Activated naive CD4-positive, alpha-beta T cell treated with anti-CD3 and anti-CD28 coated beads, Interleukin-2, amount 50 U/mL, for 16 hours (primary cell): ENCODE measurements around the gene POTEB.
"Not testable (repeated sequence)": the region's sequence is repeated elsewhere in the genome, so short reads cannot be mapped to it uniquely, and the experiment has no call there.

Experiments
- DNase-seq: peaks from one replicate; pipeline ENCODE4 v3.0.0-alpha.2; 2020

Gene POTEB

DNA sequence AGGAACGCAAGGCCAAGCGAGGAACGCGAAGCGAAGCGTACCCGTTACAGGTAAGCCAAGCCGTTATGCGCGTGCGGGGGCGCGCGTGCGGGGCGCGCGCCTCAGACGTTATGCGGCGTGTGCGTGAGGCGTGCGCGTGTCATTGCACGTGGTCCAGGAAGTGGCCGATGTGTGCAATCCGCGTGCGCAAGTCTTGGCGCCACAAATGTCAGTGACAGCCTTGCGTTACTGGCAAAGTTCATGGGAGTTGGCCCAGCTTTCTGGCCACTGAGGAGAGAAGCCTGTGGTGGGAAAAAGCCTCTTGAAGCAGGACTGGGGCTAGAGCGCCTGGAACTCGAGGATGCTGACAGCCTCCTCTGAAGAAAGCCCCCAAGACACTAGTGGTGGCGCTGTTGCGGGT is at the start of gene POTEB:
Gene POTEB (minus strand): TSS at position 101 of the 400 bp plus-strand sequence. CDS start 489 bp downstream, outside the sequence.
- not testable (repeated sequence) for DNase-seq

DNA sequence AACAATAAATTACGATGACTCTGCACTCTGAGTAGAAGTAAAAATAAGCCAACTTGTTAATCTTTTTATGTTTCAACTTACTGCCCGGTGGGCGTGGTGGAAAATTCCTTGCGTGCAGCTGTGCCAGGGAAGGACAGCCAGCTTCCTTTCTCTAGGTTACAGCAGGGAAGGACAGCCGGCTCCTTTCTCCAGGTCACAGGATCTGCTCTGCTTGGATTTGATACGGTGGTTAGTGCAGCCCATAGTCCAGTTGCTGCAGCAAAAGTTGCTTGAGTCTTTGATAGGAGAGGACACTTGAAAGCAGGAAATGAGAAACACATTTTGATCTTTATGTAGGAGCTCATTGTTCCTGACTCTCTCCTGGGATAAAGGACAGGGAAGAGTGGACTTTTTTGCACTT is 13.4 kb upstream of the POTEB start:
- DNase-seq: not testable (repeated sequence)

DNA sequence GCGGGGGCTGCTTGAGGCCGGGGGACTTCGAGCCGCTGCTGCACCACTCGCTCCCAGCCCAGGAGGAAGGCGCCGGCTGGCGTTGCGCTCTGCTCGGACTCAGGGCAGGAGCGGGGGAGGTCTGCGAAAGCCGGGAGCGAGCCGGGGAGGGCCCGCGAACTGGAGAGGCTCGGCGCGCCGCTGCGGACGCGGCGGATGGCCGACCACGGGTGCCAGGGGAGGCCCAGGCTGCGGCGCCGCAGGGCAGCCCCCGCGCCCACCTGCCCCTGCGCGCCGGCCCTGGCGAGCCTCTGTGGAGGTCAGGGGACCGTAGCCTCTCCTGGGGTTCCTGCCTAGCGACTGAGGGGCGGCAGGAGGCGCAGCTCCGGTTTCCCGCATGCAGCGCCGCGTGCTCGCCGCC is 12.0 kb upstream of the POTEB start:
- not testable (repeated sequence) for DNase-seq

DNA sequence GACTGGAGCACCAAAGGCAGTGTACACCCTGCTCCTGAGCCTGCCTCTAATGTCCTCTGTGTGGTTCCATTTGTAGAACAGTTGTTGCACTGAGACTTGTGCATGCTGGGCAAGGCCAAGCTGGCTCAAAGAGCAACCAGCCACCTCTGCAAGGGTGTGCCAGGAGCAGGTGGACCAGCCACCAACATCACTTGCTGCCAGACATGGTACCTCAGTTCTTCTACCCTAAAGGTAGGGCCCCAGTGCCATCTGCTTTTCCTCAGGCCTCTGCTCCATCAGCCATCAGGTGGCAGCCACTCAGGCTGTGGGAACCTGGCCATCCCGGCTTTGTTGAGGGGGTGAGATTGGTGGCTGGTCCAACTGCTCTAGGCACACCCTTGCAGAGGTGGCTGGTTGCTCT is 38.7 kb downstream of the POTEB start:
- DNase-seq: not testable (repeated sequence)
